Measurements from ENCODE around the gene ABI1.
"Not testable (repeated sequence)": the region's sequence is repeated elsewhere in the genome, so short reads cannot be mapped to it uniquely, and the experiment has no call there.

ABI1 gene

DNA sequence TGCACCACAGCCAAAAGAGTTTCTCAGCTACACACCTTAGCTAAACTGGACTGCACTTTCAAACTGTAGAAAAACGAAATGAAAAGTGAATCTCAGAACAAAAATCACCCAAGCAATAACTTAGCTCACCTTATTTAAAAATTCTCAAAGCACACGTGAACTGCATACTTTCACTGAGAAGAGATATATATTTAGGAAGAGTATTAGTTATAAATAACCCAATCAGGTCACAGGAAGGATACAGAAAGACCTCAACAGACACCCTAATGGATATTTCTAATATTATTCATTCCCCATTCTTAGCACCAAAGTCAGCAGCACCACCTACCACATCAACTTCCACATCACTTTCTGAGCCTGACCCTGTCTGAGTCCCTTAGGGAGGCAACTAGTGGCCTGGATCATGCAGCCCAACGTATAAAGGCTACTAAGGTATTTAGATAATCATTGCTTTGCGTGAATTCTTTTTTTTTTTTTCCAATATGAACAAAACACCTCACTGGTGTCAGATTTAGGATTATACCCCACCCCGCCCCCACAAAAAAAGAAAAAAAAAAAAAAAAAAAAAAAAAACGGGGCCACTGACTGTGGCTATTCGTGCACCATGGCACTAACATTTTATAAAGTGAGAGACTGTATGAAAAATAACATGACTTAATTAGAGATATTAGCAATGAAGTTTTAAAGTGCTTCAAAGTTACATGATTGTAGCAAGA is 2.6 kb downstream of the ABI1 start:
- TF ChIP-seq CTCF (IDR thresholded peaks at IDR 0.05; ENCODE audit: low read depth, low read length) = no peak
- no peaks in the 10 kb centered on the region for H3K36me3 ChIP-seq
- H3K27me3 ChIP-seq = peaks cover 3% of the 10 kb centered on the region; the same call in 1 of the 2 replicates
- H3K4me3 ChIP-seq (ENCODE audit: low read depth, low read length) = no peak overlapping the region
- H3K9me3 ChIP-seq = no peaks in the 10 kb centered on the region
- no peak for DNase-seq
- no peaks in the 10 kb centered on the region for H3K4me1 ChIP-seq

- H3K36me3 ChIP-seq; H3K4me3 ChIP-seq (ENCODE audit: low read depth, low read length); H3K27me3 ChIP-seq; DNase-seq; H3K4me1 ChIP-seq; H3K9me3 ChIP-seq: not testable (repeated sequence)
Measured at GRCh38 chr10:26857553-26857952, 3.2 kb downstream of the ABI1 start.

DNA sequence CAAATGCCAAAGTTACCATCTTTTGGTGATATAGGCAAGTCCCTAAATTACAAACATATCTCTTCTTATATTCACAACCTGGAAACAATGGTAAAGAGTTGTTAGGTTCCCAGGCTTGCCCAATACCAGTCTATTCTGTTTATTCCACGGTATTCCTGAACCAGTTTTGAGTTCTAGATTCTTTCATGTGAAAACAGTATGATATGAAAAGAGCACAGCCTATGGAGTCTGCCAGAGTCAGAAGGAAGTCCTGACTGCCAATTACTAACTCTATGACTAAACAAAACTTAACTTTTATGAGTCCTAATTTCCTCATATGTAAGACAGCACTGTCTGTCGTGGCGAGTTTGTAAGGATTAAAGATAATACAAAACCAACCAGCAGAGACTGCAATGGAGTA is 5.6 kb downstream of the ABI1 start:
- Histone ChIP-seq H3K4me1 (no peaks in the 10 kb centered on the region), H3K4me3 (ENCODE audit: low read depth, low read length) (no peak overlapping the region)
- DNase-seq = no peak

DNA sequence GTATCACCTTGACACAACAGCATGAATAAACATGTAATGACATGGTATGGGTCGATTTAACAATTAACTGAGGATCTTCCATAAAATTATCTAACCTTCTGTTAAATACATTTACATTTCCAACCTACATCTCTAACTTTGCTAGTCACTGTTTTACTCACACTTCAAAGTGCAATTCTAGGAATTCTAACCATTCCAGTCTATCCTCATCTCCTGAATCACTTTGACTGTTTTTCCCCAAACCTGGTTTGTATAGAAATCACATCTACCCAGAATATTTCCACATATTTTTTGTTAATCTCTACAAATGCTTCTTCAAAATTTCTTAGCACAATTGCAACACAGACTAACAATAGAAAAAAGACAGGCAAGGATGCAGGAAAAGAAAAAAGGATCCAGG is 6.2 kb downstream of the ABI1 start:
- no peak for DNase-seq

More for the DNA sequence above, 5.6 kb downstream of the ABI1 start:
- TF ChIP-seq CTCF (IDR thresholded peaks at IDR 0.05; ENCODE audit: low read depth, low read length) = no peak
- Histone ChIP-seq H3K9me3 (no peaks in the 10 kb centered on the region), H3K27me3 (no peaks in the 10 kb centered on the region), H3K36me3 (no peaks in the 10 kb centered on the region)

GRCh38 chr10:26844396-26844975 is 16.3 kb downstream of the ABI1 start:
- no peak for TF ChIP-seq CTCF (IDR thresholded peaks at IDR 0.05; ENCODE audit: low read depth, low read length)
- no peak for DNase-seq
- Histone ChIP-seq H3K27me3 (no peaks in the 10 kb centered on the region), H3K4me3 (ENCODE audit: low read depth, low read length) (no peak overlapping the region), H3K36me3 (no peaks in the 10 kb centered on the region), H3K9me3 (no peaks in the 10 kb centered on the region), H3K4me1 (no peaks in the 10 kb centered on the region)

More for the DNA sequence above, 6.2 kb downstream of the ABI1 start:
- Histone ChIP-seq H3K27me3 (no peaks in the 10 kb centered on the region), H3K4me1 (no peaks in the 10 kb centered on the region), H3K9me3 (no peaks in the 10 kb centered on the region), H3K36me3 (no peaks in the 10 kb centered on the region), H3K4me3 (ENCODE audit: low read depth, low read length) (no peak overlapping the region)
- no peak for TF ChIP-seq CTCF (IDR thresholded peaks at IDR 0.05; ENCODE audit: low read depth, low read length)

DNA sequence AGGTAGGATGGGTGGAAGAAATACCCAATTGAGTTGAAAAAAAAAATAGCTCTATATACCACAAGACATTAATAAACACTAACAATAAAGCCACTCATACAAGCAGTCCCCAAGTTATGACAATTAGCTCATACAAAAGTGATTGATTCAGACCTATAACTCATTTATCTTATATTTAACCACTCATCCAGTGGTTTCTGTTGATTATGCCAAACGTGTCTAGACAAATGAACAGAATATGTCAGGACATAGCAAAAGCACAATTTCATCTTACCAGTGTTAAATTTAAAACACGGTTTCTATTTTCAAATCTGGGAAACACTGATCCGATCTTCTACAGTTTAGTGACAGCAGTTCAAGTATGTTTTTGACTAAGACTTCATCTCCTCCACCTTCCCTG is 17.0 kb downstream of the ABI1 start:
- H3K36me3 ChIP-seq = no peaks in the 10 kb centered on the region
- no peaks in the 10 kb centered on the region for H3K27me3 ChIP-seq
- H3K9me3 ChIP-seq = no peaks in the 10 kb centered on the region
- no peak overlapping the region for H3K4me3 ChIP-seq (ENCODE audit: low read depth, low read length)
- DNase-seq = no peak
- H3K4me1 ChIP-seq = no peaks in the 10 kb centered on the region
- no peak for TF ChIP-seq CTCF (IDR thresholded peaks at IDR 0.05; ENCODE audit: low read depth, low read length)

Data from BE2C (cell line).